GM23248 (cell line): ENCODE data around the gene SUFU.

Experiments used
- EZH2 ChIP-seq: fragments of 200-600 bp; sonication (generic); IDR thresholded peaks from 2 replicates; pipeline ENCODE4 v1.6.1; 2018; ENCODE audit warnings: antibody characterized with exemption, mild to moderate bottlenecking; ENCODE audit not compliant: insufficient read depth, poor library complexity, severe bottlenecking
- EZH2phosphoT487 ChIP-seq: fragments of 200-600 bp; sonication (generic); IDR thresholded peaks from 2 replicates; pipeline ENCODE4 v1.6.1; 2018; ENCODE audit warnings: antibody characterized with exemption, moderate library complexity, mild to moderate bottlenecking, low read depth; ENCODE audit not compliant: insufficient read depth

GRCh38 chr10:102639537-102639936 is 135.8 kb downstream of the SUFU start:
- TF ChIP-seq EZH2 (no peak), EZH2phosphoT487 (no peak)
